GM19240 (cell line): ENCODE results near the gene ROPN1B.

ENCODE experiments used
- DNase-seq: peaks from one replicate; pipeline ENCODE4 v3.0.0; 2011; ENCODE audit warnings: low spot score; ENCODE audit not compliant: insufficient read length

The ROPN1B gene

GRCh38 chr3:126003447-126004190 is 34.6 kb downstream of the ROPN1B start:
- no peak for DNase-seq

- no peak for DNase-seq
These were observed 35.2 kb downstream of the ROPN1B start for GRCh38 chr3:126004217-126004616.

DNA sequence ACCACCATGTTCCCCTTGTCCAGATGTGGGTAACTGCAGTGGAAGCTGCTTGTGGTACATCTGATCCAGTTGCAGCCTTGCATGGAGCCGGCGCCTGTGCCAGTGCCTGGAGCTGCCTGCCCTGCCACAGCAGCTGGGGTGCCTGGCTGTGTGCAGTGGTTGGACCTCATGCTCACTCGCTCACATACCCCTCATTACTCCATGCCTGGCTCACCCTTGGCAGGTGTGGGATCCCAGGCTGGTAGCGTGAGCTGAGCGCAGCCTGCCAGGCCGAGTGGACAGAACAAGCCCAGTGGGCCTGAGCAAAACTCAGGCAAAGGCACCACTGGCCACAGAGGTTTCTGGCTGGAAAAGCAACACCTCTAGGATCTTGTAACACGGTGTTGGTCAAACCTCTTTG is 35.7 kb downstream of the ROPN1B start:
- no peak for DNase-seq

GRCh38 chr3:126005951-126006350 is 37.0 kb downstream of the ROPN1B start:
- DNase-seq: no peak

DNA sequence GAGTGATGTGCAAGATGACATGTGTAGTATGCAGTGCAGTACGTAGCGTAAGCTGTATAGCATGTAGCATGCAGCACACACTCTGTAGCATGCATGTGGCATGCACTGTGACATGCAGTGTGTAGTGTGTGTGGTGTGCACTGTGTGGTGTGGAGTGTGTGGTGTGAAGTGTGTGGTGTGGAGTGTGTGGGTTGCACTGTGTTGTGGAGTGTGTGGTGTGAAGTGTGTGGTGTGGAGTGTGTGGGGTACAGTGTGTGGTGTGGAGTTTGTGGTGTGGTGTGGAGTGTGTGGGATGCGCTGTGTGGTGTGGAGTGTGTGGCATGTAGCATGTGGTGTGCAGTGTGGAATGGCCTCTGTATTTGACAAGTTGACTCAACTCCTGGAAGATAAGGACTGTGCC is 39.2 kb downstream of the ROPN1B start:
- DNase-seq: no peak

GRCh38 chr3:126009181-126009580 is 40.2 kb downstream of the ROPN1B start:
- no peak for DNase-seq

DNA sequence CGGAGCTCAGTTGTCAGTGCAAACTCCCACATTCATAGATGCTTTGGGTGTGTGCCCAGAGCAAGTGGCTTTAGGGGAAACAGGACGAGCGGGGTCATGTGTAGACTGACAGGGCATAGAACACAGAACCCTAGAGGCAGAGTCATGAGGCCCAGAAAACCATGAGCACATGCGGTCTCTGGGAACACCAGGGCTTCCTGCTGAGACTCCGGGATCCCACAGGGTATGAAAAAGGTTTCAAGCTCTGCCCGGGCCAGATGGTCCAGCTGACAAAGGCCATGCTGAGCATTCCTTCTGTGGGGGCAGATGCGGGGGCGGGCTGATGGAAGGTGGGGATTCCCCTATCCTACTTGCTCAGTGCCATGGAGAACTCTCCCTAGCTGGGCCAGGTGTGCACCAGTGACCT is 44.8 kb downstream of the ROPN1B start:
- DNase-seq: no peak

- no peak for DNase-seq
These were observed 45.3 kb downstream of the ROPN1B start for GRCh38 chr3:126014252-126014651.

DNA sequence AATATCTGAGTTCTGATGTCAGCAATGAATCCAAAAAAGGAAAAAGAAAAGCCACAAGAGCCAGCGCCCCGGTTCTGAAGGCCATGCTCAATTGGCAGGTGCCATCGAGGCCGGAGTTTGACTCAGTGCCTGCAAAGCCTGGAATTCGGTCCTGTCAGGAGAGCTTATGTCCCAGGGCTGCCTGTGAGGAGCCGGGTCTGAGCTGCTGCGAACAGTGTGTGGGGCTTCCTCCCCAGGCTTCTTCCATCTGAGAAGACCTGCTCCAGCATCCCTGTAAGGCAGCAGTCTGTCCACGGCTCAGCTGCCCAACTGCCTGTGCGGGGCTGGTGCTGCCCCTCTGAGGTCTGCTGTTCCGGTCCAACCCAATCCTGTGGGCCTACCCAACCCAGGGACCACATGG is 46.1 kb downstream of the ROPN1B start:
- no peak for DNase-seq

- DNase-seq: no peak
These were observed 47.6 kb downstream of the ROPN1B start for GRCh38 chr3:126016616-126017015.

DNA sequence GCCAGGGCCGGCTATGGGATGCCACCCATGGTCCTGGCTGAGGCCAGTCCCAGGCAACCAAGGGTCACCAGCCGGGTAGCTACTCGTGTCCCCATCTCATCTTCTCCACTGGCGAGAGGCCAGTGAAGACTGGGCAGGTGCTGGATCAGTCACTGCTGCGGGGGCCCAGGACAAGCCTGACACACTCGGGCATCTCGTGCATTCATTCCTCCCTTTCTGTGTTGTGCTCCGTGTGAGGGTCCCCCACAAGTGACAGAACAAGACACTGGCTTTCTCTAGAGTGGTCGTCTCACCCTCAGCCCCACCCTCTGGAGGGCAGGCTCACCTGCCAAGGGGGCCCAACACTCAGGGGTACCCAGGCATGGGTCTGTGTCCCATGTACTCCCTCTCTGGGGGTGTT is 48.4 kb downstream of the ROPN1B start:
- DNase-seq: no peak

- DNase-seq: no peak
These were observed 49.6 kb downstream of the ROPN1B start for GRCh38 chr3:126018545-126018944.

GRCh38 chr3:126018995-126019394 is 50.0 kb downstream of the ROPN1B start:
- no peak for DNase-seq

DNA sequence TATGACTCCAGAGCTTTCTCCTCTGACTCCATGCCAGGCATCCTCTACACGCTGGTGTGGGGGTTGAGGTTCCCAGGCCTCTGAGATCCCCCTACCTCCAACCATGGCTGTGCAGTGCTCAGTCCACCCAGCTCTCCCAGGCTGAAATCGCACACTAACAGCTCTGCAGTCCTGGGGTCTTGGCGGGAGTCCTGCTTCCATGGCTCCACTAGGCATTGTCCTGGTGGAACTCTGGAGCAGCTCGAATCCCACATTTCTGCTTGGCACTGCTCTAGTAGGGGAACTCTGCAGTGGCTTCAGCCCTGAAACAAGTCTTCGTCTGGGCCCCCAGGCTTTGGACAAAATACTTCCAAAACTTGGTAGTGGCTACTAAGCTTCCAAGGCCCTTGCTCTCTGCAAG is 50.7 kb downstream of the ROPN1B start:
- no peak for DNase-seq

DNA sequence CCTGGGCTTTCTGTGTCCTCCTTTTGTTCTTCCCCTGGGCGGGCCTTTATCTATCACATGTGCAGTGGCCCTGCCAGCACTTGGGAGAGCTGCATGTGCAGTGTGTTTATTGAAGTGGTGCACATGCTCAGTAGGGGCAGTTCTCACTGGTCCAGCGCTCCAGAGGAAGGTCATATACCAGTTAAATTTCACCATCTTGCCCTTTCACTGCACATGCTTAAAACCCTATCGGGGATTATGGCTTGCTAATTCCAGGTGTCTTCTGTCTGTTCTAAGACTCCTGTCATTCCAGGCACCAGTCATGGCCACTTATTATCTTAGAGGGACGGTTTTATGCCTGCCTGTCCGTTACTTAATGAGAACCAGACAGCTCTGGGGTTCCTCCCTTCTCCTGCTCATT is 52.2 kb downstream of the ROPN1B start:
- DNase-seq: no peak

DNA sequence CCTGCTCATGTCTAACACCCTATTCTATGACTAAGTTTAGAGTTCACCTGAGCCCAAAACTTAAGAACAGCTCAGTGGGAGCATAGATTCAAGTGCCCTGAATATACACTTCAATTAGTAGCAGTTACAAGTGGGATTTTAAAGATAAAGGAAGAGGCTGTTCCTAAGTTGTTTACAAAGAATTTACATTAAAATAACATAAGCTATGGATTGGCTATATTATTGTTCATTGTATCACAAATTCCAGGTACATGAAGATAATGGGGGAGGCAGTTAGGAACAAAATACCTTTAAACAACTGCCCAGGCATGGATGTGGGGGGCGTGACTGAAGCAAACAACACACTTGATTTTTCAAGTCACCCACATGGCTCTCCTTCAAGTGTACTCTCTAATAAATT is 52.7 kb downstream of the ROPN1B start:
- DNase-seq: no peak

GRCh38 chr3:126022741-126023359 is 53.9 kb downstream of the ROPN1B start:
- DNase-seq: no peak

- DNase-seq: no peak
These were observed 54.4 kb downstream of the ROPN1B start for GRCh38 chr3:126023390-126023789.

DNA sequence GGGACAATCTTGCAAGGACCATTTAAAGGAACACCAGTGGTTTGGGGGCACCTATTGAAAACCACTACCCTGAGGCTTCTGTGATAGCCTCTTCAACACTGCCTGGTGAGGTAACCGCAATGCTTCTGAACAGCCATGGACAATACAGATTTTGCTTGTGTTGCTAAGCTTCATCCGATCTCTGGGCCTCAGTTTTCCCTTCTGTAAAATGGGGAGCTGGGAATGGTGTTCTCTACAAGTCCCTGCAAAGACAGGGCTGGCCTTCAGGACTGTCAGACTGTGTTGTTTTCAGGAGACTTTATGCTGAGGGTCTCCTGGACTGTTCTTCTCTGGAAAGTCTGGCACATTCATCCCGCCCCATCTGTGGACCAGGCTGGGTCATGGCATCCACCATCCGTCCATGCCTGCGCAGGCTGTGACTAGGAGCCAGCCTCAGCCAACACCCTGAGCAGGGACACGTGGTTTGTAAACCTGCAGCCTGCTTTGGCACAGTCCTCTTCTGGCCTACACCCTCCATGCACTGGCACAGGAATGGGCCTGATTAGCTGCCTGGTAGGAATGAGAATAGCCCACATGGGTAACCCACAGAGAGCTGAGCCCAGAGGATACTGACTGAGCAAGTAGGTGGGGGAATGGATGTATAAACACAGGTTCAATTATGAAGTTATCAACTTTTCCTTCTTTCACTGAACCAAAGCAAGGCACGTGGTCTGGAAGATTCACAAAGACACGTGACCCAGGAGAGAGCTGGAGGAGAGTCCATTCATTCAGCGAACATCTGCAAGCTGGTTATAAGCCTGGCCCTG is 55.3 kb downstream of the ROPN1B start:
- no peak for DNase-seq

GRCh38 chr3:126025116-126025729 is 56.2 kb downstream of the ROPN1B start:
- no peak for DNase-seq

DNA sequence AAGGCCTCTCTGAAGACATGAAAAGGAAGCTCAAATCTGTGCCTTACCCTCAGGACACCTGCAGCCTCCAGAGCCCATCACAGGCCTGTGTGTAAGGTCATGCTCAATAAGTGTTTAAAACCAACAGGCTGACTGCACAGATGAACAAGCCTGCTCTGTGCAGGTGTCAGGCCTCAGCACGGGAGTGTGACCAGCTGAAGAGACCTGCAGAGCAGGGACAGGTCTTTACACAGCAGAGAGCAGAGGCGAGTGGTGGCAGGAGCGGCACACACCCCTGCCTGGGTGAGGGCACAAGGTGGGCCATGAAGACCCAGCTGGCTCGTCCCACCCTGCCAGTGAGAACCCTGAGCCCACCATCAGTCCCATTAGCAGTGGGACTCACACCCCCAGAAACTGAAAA is 56.9 kb downstream of the ROPN1B start:
- DNase-seq: no peak

- no peak for DNase-seq
These were observed 57.3 kb downstream of the ROPN1B start for GRCh38 chr3:126026277-126026751.
